CD4-positive, alpha-beta T cell treated with Interleukin-6 for 4 hours (primary cell): ENCODE results near the gene SCPEP1.
A peak's percentile ranks its signal among the peaks of the same experiment; 100 is the strongest.
"Not testable (repeated sequence)": the region's sequence is repeated elsewhere in the genome, so short reads cannot be mapped to it uniquely, and the experiment has no call there.

ENCODE experiments used
- DNase-seq: peaks from one replicate; pipeline ENCODE4 v3.0.0-alpha.2; 2020; ENCODE audit warnings: mixed read lengths

Gene SCPEP1

GRCh38 chr17:56977673-56978395 is at the start of gene SCPEP1:
Gene SCPEP1 (plus strand): TSS chr17:56978131. CDS start chr17:56978160, 29 bp downstream.
- peak; percentile 83 for DNase-seq

- DNase-seq: no peak
Measured at GRCh38 chr17:56928586-56928985, 49.3 kb upstream of the SCPEP1 start.

GRCh38 chr17:56929362-56929969 is 48.5 kb upstream of the SCPEP1 start:
- no peak for DNase-seq

GRCh38 chr17:56930739-56931337 is 47.1 kb upstream of the SCPEP1 start:
- no peak for DNase-seq

GRCh38 chr17:56933151-56933745 is 44.7 kb upstream of the SCPEP1 start:
- no peak for DNase-seq

- DNase-seq: no peak
Measured at GRCh38 chr17:56933868-56934267, 44.1 kb upstream of the SCPEP1 start.

- DNase-seq: no peak
Measured at GRCh38 chr17:56934280-56934679, 43.7 kb upstream of the SCPEP1 start.

GRCh38 chr17:56935461-56935860 is 42.5 kb upstream of the SCPEP1 start:
- DNase-seq: no peak

- DNase-seq: no peak
Measured at GRCh38 chr17:56936697-56937322, 41.1 kb upstream of the SCPEP1 start.

GRCh38 chr17:56937687-56938086 is 40.2 kb upstream of the SCPEP1 start:
- no peak for DNase-seq

- not testable (repeated sequence) for DNase-seq
Measured at GRCh38 chr17:56938206-56938605, 39.7 kb upstream of the SCPEP1 start.

GRCh38 chr17:56939869-56940484 is 38.0 kb upstream of the SCPEP1 start:
- DNase-seq: no peak

- DNase-seq: no peak
Measured at GRCh38 chr17:56943505-56944125, 34.3 kb upstream of the SCPEP1 start.

GRCh38 chr17:56945938-56946505 is 31.9 kb upstream of the SCPEP1 start:
- DNase-seq: no peak

GRCh38 chr17:56947741-56948140 is 30.2 kb upstream of the SCPEP1 start:
- no peak for DNase-seq

- no peak for DNase-seq
Measured at GRCh38 chr17:56948491-56948890, 29.4 kb upstream of the SCPEP1 start.

- DNase-seq: no peak
Measured at GRCh38 chr17:56949595-56949994, 28.3 kb upstream of the SCPEP1 start.

GRCh38 chr17:56956992-56957391 is 20.9 kb upstream of the SCPEP1 start:
- no peak for DNase-seq

GRCh38 chr17:56960596-56961538 is 17.1 kb upstream of the SCPEP1 start, which contains the start of gene COIL:
Gene COIL (minus strand): TSS chr17:56961050. CDS start chr17:56961019, 31 bp downstream.
- DNase-seq: peak; percentile 93

GRCh38 chr17:56965241-56965640 is 12.7 kb upstream of the SCPEP1 start:
- DNase-seq: not testable (repeated sequence)

- not testable (repeated sequence) for DNase-seq
Measured at GRCh38 chr17:56965681-56966080, 12.2 kb upstream of the SCPEP1 start.
